Karpas-422 (cell line): Measurements from ENCODE around the gene CRMP1. TPM values are rescaled to one million over a fixed set of nuclear protein-coding genes. Genes with fewer than 3 reads are reported as not detected.

ENCODE experiments used
- DNase-seq: peaks from one replicate; pipeline ENCODE4 v3.0.0-alpha.2; 2015
- H2AFZ ChIP-seq: fragments of 200-600 bp; sonication (generic); 2 replicates; pipeline ENCODE4 v1.6.1; 2014; ENCODE audit warnings: antibody characterized with exemption, low read length, mixed read lengths
- H3K27ac ChIP-seq: fragments of 200-600 bp; sonication (generic); 2 replicates; pipeline ENCODE4 v1.5.1; 2014; ENCODE audit warnings: mild to moderate bottlenecking, low read length, moderate library complexity
- H3K27me3 ChIP-seq: fragments of 200-600 bp; sonication (generic); 2 replicates; pipeline ENCODE4 v1.6.1; 2014; ENCODE audit warnings: low read length, mixed read lengths
- H3K36me3 ChIP-seq: fragments of 200-600 bp; sonication (generic); 2 replicates; pipeline ENCODE4 v1.6.1; 2014; ENCODE audit warnings: low read length, mixed read lengths; ENCODE audit not compliant: insufficient read depth
- H3K4me1 ChIP-seq: fragments of 200-600 bp; sonication (generic); 2 replicates; pipeline ENCODE4 v1.6.1; 2014; ENCODE audit warnings: mild to moderate bottlenecking, low read length, mixed read lengths
- H3K4me2 ChIP-seq: fragments of 200-600 bp; sonication (generic); 2 replicates; pipeline ENCODE4 v1.6.1; 2014; ENCODE audit warnings: low read length, low read depth, mild to moderate bottlenecking; ENCODE audit not compliant: poor library complexity, severe bottlenecking
- H3K4me3 ChIP-seq: fragments of 200-600 bp; sonication (generic); 2 replicates; pipeline ENCODE4 v1.5.1; 2014; ENCODE audit warnings: mild to moderate bottlenecking, antibody characterized with exemption, low read length, mixed read lengths
- H3K79me2 ChIP-seq: fragments of 200-600 bp; sonication (generic); 2 replicates; pipeline ENCODE4 v1.6.1; 2014; ENCODE audit warnings: mild to moderate bottlenecking, low read length, mixed read lengths
- H3K9ac ChIP-seq: fragments of 200-600 bp; sonication (generic); 2 replicates; pipeline ENCODE4 v1.6.0; 2014; ENCODE audit warnings: low read length
- H3K9me2 ChIP-seq: fragments of 200-600 bp; sonication (generic), shearing (Covaris generic); replicated peaks from 2 replicates; pipeline ENCODE4 v1.6.0; 2014; ENCODE audit warnings: mild to moderate bottlenecking, low read length, moderate library complexity; ENCODE audit not compliant: insufficient read depth
- H3K9me3 ChIP-seq: fragments of 300-700, 200-600 bp; sonication (generic); 2 replicates; pipeline ENCODE4 v1.6.1; 2014; ENCODE audit warnings: low read length, mixed read lengths
- H4K20me1 ChIP-seq: fragments of 200-600 bp; sonication (generic); 2 replicates; pipeline ENCODE4 v1.6.1; 2014; ENCODE audit warnings: mild to moderate bottlenecking, antibody characterized with exemption, low read length, low read depth; ENCODE audit not compliant: insufficient read depth
- total RNA-seq: library from RNA; depleted of rRNA; stranded (reverse); fragments of >200 nt; shearing (Covaris generic); gene quantifications from 2 replicates; pipeline ENCODE4 v1.2.3, GENCODE V29; 2014; ENCODE audit warnings: low replicate concordance

The CRMP1 gene
- total RNA-seq, 1 experiment from 2014 or later = 0.48 TPM

DNA sequence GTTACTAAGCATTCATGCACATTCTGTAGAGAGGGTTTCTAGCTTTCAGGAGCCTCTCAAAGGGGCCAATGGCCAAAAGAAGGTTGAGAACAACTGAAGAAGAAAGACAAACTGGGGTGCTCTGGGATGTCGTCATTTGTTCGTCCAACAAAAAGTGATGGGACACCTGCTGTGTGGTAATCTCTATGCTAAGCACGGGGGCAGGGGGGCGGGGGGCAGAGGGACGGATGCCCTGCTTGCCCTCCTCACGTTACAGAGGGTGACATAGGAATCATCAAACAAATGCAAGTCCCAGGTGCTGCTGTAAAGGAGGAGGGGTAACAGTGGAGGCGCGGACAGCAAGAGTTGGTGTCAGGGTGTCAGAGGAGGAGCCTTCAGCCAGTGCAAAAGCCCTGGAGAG is 12.8 kb upstream of the CRMP1 start:
- no peaks in the 10 kb centered on the region for H3K9me3 ChIP-seq
- no peaks in the 10 kb centered on the region; the same call in 1 of the 2 replicates for H3K27me3 ChIP-seq
- H3K4me3 ChIP-seq = no peak overlapping the region
- peaks cover 39% of the 10 kb centered on the region for H3K4me1 ChIP-seq
- no peak overlapping the region for H2AFZ ChIP-seq
- H3K36me3 ChIP-seq = no peaks in the 10 kb centered on the region
- no peak overlapping the region for H3K27ac ChIP-seq
- DNase-seq = no peak
- no peaks in the 10 kb centered on the region for H3K9me2 ChIP-seq
- no peak overlapping the region for H3K9ac ChIP-seq
- no peaks in the 10 kb centered on the region for H3K79me2 ChIP-seq
- no peak overlapping the region for H3K4me2 ChIP-seq
- no peaks in the 10 kb centered on the region for H4K20me1 ChIP-seq

DNA sequence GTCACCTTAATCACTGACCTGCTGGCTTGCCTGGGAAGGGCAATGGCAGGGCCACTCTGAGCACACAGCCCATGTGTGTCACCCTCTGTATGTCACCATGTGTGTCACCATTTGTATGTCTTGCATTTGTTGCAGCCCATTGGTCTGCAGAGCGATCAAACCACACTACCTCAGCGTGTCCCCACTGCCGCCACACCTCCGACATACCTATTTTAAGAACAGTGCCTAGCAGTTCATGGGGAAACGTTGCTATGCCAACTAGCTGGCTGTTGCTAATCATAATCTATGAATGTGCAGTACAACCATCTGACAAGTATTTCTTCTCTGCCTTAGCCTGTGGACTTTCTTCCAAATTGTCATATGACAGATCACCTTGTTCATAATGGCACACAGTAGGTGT is 8.0 kb upstream of the CRMP1 start:
- H4K20me1 ChIP-seq = no peaks in the 10 kb centered on the region
- peak; percentile 65 for DNase-seq
- no peaks in the 10 kb centered on the region for H3K79me2 ChIP-seq
- peaks cover 57% of the 10 kb centered on the region for H3K4me1 ChIP-seq
- H3K9me2 ChIP-seq = no peaks in the 10 kb centered on the region
- H3K4me3 ChIP-seq = no peak overlapping the region
- H3K27me3 ChIP-seq = peaks cover 5% of the 10 kb centered on the region; the same call in 1 of the 2 replicates
- no peaks in the 10 kb centered on the region; the same call in 1 of the 2 replicates for H3K36me3 ChIP-seq
- H2AFZ ChIP-seq = no peak overlapping the region
- no peak overlapping the region for H3K27ac ChIP-seq
- H3K9me3 ChIP-seq = peaks cover 5% of the 10 kb centered on the region; the same call in 1 of the 2 replicates
- H3K9ac ChIP-seq = no peak overlapping the region
- peak overlapping the region; percentile 1 for H3K4me2 ChIP-seq

DNA sequence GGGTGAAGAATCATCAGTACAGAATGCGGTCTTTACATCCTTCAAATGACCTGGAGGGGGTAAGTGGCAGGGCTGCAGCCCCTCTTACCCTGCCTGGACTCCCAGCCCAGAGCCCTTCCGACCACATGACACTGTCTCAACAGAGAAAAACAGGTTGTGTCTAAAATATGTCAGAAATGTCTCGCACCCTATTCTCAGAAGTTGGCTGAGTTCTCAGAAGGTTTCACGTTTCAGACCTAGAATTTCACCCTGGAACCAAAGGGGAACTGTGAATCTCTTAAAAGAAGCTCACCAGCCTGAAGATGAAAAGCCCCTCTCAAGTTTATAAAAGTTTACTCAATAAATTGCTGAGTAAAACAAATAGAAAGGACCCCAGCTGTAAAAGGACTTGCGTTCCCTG is 7.0 kb upstream of the CRMP1 start:
- no peaks in the 10 kb centered on the region for H3K9me2 ChIP-seq
- H4K20me1 ChIP-seq = no peaks in the 10 kb centered on the region
- H2AFZ ChIP-seq = no peak overlapping the region
- peaks cover 5% of the 10 kb centered on the region; the same call in 1 of the 2 replicates for H3K27me3 ChIP-seq
- no peak overlapping the region for H3K27ac ChIP-seq
- H3K9me3 ChIP-seq = peaks cover 5% of the 10 kb centered on the region; the same call in 1 of the 2 replicates
- peaks cover 60% of the 10 kb centered on the region for H3K4me1 ChIP-seq
- no peaks in the 10 kb centered on the region; the same call in 1 of the 2 replicates for H3K36me3 ChIP-seq
- H3K9ac ChIP-seq = no peak overlapping the region
- DNase-seq = peak; percentile 54
- H3K4me2 ChIP-seq = peak overlapping the region; percentile 33
- 0 out of 2 replicates have a peak overlapping the region, but pooled peaks have one; percentile 1 for H3K4me3 ChIP-seq
- no peaks in the 10 kb centered on the region for H3K79me2 ChIP-seq

DNA sequence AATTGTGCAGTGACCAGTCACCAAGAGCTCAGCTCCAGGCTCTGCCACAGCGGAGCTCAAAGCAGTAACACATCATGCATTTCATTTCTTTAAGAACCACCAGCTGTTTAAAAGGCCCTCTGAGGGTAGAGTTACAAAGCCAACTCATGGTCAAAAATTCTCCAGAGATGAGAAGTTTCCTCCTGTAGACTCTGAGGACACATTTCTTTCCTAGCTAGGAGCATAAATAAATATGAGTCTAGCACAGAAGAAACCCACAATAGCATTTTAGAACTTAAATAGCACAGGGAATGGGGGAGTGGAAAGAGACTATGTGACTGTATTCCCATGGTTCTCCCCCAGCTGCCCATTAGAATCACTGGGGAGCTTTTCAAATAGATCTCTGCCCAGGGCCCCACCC is 6.5 kb upstream of the CRMP1 start:
- no peaks in the 10 kb centered on the region for H4K20me1 ChIP-seq
- no peaks in the 10 kb centered on the region; the same call in 1 of the 2 replicates for H3K36me3 ChIP-seq
- no peak overlapping the region for H3K9ac ChIP-seq
- peaks cover 5% of the 10 kb centered on the region; the same call in 1 of the 2 replicates for H3K27me3 ChIP-seq
- no peak overlapping the region for H2AFZ ChIP-seq
- no peaks in the 10 kb centered on the region for H3K9me2 ChIP-seq
- no peaks in the 10 kb centered on the region for H3K79me2 ChIP-seq
- H3K4me2 ChIP-seq = peak overlapping the region; percentile 33
- H3K27ac ChIP-seq = no peak overlapping the region
- peaks cover 5% of the 10 kb centered on the region; the same call in 1 of the 2 replicates for H3K9me3 ChIP-seq
- 0 out of 2 replicates have a peak overlapping the region, but pooled peaks have one; percentile 1 for H3K4me3 ChIP-seq
- H3K4me1 ChIP-seq = peaks cover 64% of the 10 kb centered on the region
- DNase-seq = peak; percentile 42

DNA sequence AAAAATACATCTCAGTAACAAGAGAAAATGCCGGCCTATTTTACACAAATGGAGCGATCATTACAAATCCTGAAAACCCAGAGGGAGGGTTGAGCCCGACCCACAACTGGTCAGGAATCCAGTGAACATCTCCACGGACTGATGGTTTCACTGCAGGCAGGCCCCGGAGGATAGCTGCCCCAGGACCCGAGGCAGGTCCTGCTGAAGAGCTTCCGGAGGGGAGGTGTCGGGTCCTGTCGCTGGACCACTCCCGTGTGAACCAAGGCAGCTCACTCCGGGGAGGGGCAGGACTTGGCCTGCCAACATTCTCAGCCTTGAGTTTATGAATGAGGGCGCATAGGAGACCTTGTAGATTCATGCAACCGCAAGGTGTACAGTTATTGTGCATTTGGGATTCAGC is 4.8 kb upstream of the CRMP1 start:
- H2AFZ ChIP-seq = no peak overlapping the region
- H3K79me2 ChIP-seq = no peaks in the 10 kb centered on the region
- DNase-seq = no peak
- H3K4me1 ChIP-seq = peaks cover 75% of the 10 kb centered on the region
- no peaks in the 10 kb centered on the region for H4K20me1 ChIP-seq
- H3K27ac ChIP-seq = no peak overlapping the region
- no peaks in the 10 kb centered on the region for H3K9me2 ChIP-seq
- no peak overlapping the region for H3K4me3 ChIP-seq
- no peak overlapping the region for H3K4me2 ChIP-seq
- H3K27me3 ChIP-seq = peaks cover 5% of the 10 kb centered on the region; the same call in 1 of the 2 replicates
- H3K36me3 ChIP-seq = no peaks in the 10 kb centered on the region; the same call in 1 of the 2 replicates
- H3K9ac ChIP-seq = no peak overlapping the region
- H3K9me3 ChIP-seq = peaks cover 5% of the 10 kb centered on the region; the same call in 1 of the 2 replicates

DNA sequence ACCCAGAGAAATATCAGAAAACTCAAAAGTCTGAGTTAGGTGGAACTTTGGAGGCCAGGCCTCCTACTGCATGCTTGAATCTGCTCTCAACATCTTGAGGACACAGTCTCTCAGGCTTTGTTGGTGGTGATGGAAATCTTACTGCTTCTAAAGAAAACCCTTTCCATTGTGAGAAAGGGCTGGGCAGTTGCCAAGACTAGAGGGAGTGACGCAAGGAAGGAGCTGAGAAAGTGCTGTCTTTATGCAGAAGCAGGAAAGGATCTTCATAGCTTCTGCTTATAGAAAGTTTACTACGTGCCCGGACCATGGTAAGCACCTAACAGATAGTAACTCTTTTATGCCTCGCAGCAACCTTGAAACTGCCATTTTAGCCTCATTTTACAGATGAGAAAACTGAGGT is 2.4 kb upstream of the CRMP1 start:
- Histone ChIP-seq H3K4me3 (no peak overlapping the region), H4K20me1 (no peaks in the 10 kb centered on the region), H3K27me3 (peaks cover 5% of the 10 kb centered on the region; the same call in 1 of the 2 replicates), H3K27ac (0 out of 2 replicates have a peak overlapping the region, but pooled peaks have one; percentile 18), H3K79me2 (no peaks in the 10 kb centered on the region), H2AFZ (no peak overlapping the region), H3K9me3 (peaks cover 5% of the 10 kb centered on the region; the same call in 1 of the 2 replicates), H3K4me2 (peak overlapping the region; percentile 16), H3K36me3 (no peaks in the 10 kb centered on the region; the same call in 1 of the 2 replicates), H3K4me1 (peaks cover 51% of the 10 kb centered on the region), H3K9ac (no peak overlapping the region), H3K9me2 (no peaks in the 10 kb centered on the region)
- DNase-seq = no peak

DNA sequence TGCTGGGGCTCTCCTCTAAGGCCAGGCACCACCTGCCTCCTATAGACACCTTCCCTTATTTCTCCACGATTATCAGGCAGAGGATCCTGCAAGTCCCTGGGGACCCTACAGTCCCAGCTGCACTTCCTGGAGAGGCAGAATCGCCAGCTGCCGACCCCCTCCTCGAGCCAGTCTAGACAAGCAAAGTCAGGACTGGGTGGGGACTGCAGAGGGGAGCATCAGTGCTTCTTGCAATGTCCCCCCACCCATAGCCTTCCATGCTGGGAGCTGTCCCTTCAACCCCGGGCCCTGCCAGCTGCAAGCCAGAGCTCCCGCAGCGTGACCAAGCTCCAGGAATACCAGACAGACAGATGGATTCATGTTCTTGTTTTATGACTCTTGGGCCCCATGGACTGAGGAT is 1.4 kb upstream of the CRMP1 start:
- Histone ChIP-seq H3K27me3 (peaks cover 5% of the 10 kb centered on the region; the same call in 1 of the 2 replicates), H3K27ac (no peak overlapping the region), H3K9me2 (no peaks in the 10 kb centered on the region), H3K4me1 (peaks cover 45% of the 10 kb centered on the region), H3K9ac (no peak overlapping the region), H2AFZ (no peak overlapping the region), H4K20me1 (no peaks in the 10 kb centered on the region), H3K9me3 (peaks cover 5% of the 10 kb centered on the region; the same call in 1 of the 2 replicates), H3K4me2 (peak overlapping the region; percentile 13), H3K79me2 (no peaks in the 10 kb centered on the region), H3K36me3 (no peaks in the 10 kb centered on the region; the same call in 1 of the 2 replicates), H3K4me3 (no peak overlapping the region)
- DNase-seq = peak; percentile 56

DNA sequence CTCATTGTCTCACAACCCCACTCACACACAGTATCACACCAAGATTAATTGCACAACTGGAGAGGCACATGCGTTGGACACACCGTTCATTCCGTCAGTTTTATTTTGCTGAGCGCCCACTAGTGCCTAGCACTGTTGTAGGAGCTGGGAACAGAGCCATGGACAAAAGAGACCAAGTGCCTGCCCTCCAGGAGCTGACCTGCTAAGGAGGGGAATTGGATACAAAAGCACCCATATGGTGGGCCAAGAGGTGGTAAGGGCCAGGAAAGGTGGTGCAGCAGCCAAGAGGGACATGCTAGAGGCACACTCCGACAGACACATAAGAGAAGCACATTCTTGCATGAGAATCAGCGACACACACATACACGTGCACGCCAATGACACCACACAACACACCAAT is 705 bp upstream of the CRMP1 start:
- Histone ChIP-seq H3K79me2 (no peaks in the 10 kb centered on the region), H3K4me3 (no peak overlapping the region), H3K27me3 (peaks cover 5% of the 10 kb centered on the region; the same call in 1 of the 2 replicates), H3K36me3 (no peaks in the 10 kb centered on the region; the same call in 1 of the 2 replicates), H3K9ac (no peak overlapping the region), H3K9me3 (peaks cover 5% of the 10 kb centered on the region; the same call in 1 of the 2 replicates), H4K20me1 (no peaks in the 10 kb centered on the region), H3K4me2 (peak overlapping the region; percentile 13), H3K4me1 (peaks cover 43% of the 10 kb centered on the region), H3K9me2 (no peaks in the 10 kb centered on the region), H3K27ac (no peak overlapping the region), H2AFZ (no peak overlapping the region)
- DNase-seq = peak; percentile 35
